Astrocyte of the spinal cord (primary cell): ENCODE measurements around the gene LGR5.
"Not testable (repeated sequence)": the region's sequence is repeated elsewhere in the genome, so short reads cannot be mapped to it uniquely, and the experiment has no call there.

Source experiments
- DNase-seq: peaks from one replicate; pipeline ENCODE4 v3.0.0; 2011; ENCODE audit warnings: low read depth, low spot score
- H3K4me3 ChIP-seq: 2 replicates; pipeline ENCODE4 v1.5.1; 2011; ENCODE audit warnings: low read depth, mild to moderate bottlenecking, low read length, moderate library complexity
- in situ Hi-C: cut with HindIII; loops from 2 replicates; pipeline ENCODE4 v1.10.0; 2017; ENCODE audit warnings: low sequenced_read_pairs
- TF ChIP-seq, protein P1 (sequence below): IDR thresholded peaks from 2 replicates; pipeline ENCODE4 v1.5.1; 2012; ENCODE audit warnings: low read depth, mild to moderate bottlenecking, low read length, inconsistent platforms

LGR5 gene

DNA sequence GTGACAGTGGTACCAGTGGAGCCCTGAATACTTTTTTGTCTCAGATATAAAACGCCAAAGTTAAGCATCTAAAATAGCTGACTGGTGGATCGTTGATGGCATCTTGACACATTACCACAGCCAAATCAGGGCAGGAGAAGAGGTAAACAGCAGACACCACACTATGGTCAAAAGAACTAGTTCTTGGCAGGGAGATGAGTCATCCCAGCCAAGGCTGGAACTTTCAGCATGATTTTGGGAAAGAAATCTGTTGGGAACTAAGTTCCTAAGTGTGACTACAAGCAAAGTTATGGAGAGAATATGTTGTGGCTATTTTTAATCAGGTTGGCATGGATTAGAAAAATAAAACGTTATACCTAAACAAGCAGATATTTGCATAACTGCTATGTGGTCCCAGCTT lies 36.9 kb downstream of the LGR5 start:
- in situ Hi-C loops = no loop called here
- H3K4me3 ChIP-seq = no peak overlapping the region
- TF ChIP-seq, protein P1, sequence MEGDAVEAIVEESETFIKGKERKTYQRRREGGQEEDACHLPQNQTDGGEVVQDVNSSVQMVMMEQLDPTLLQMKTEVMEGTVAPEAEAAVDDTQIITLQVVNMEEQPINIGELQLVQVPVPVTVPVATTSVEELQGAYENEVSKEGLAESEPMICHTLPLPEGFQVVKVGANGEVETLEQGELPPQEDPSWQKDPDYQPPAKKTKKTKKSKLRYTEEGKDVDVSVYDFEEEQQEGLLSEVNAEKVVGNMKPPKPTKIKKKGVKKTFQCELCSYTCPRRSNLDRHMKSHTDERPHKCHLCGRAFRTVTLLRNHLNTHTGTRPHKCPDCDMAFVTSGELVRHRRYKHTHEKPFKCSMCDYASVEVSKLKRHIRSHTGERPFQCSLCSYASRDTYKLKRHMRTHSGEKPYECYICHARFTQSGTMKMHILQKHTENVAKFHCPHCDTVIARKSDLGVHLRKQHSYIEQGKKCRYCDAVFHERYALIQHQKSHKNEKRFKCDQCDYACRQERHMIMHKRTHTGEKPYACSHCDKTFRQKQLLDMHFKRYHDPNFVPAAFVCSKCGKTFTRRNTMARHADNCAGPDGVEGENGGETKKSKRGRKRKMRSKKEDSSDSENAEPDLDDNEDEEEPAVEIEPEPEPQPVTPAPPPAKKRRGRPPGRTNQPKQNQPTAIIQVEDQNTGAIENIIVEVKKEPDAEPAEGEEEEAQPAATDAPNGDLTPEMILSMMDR = no peak
- DNase-seq = peak; percentile 83

DNA sequence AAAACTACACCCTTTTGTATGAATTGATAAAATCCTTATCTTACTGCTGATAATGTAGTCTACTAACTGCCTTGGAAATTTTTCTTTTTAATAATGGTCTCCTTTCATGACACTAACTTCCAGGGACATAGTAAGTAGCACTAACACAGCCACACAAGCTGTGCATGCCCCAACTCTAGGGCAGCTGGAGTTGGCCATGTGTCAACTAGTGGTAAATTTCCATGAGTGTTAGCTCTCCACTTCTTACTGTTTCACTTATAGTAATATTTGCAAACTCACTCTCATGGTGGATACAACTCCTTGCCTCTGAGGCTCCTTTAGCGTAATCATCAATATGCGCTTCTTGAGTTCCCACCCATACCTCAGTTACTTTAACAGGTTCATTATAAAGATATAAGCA lies 38.0 kb downstream of the LGR5 start:
- no peak for DNase-seq
- in situ Hi-C loops = no loop called here
- TF ChIP-seq, protein P1 = no peak
- no peak overlapping the region for H3K4me3 ChIP-seq

DNA sequence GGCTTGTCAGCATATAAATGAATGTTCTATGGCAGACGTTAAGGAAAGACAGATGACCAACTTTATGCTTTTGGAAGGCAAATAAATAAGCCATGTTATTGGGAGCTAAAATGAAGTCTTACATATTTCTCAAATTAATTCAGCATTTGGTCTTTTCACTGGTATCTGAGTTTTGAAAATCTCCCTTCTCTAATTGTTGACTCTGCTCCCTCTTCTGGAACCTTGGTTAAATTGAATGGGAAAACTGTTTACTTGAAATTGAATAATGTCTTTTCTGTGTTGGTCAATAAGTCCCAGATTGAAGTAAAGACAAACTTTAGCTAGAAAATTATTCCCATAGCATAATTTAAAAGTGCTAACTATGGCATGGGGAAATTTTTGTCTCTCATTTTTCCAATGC lies 38.7 kb downstream of the LGR5 start:
- in situ Hi-C loops = no loop called here
- TF ChIP-seq, protein P1 = no peak
- DNase-seq = no peak
- no peak overlapping the region for H3K4me3 ChIP-seq

DNA sequence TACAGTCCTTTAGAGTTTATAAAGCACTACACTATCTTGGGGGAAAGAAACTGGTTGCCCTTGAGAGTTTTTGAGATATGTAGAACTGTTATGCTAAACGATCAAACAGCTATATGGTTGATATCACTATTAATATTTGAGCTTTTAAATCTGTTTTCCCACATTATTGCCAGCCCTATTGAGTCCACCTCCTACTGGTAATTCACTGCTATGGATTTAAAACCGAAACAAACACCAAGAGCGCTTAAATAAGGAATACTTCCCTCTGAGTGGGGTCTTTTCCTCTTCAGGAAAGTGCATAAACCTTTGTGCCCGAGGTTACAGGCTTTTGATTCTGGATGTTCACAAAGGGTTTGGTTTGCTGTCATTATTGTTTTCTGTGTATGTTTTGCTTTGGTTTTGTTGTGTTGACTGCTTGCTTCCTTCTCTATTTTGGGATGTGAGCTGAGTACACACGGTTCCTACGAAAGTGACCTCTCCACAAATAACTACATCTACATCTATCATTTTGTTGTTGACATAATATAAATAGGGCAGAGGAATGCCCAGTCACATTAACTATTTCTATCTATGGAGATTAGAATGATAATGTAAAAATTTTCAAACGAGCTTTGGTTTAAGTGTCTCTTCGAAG lies 44.8 kb downstream of the LGR5 start:
- in situ Hi-C loops = no loop called here
- H3K4me3 ChIP-seq = no peak overlapping the region
- TF ChIP-seq, protein P1 = no peak
- DNase-seq = no peak

DNA sequence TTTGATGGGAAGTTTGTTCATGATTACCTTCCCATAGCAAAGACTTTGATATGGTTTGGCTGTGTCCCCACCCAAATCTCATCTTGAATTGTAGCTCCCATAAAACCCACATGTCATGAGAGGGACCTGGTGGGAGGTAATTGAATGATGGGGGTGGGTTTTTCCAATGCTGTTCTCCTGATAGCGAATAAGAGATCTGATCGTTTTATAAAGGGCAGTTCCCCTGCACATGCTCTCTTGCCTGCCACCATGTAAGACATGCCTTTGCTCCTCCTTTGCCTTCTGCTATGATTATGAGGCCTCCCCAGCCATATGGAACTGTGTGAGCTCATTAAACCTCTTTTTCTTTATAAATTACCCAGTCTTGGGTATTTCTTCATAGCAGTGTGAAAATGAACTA lies 51.2 kb downstream of the LGR5 start:
- DNase-seq, H3K4me3 ChIP-seq, in situ Hi-C loops: not testable (repeated sequence)

DNA sequence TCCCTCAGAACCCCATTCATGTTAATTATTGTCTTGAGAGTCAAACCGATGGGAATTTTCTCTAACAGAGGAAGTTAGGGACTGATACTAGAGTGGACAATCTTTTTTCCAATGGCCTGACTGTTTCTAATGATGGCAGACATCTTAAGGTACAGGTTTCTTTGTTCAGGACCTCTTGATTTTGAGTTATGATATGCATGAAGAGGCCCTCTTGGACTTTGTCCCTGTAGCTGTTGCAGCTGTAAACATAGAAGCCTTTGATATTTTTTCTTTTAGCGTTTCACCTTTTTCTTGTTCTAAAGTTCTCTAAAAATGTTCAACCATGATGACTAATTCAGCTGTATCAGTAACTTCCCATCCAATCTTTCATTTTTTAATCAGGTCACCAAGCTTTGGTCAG lies 53.0 kb downstream of the LGR5 start:
- in situ Hi-C loops = no loop called here
- H3K4me3 ChIP-seq = no peak overlapping the region
- TF ChIP-seq, protein P1 = no peak
- no peak for DNase-seq

DNA sequence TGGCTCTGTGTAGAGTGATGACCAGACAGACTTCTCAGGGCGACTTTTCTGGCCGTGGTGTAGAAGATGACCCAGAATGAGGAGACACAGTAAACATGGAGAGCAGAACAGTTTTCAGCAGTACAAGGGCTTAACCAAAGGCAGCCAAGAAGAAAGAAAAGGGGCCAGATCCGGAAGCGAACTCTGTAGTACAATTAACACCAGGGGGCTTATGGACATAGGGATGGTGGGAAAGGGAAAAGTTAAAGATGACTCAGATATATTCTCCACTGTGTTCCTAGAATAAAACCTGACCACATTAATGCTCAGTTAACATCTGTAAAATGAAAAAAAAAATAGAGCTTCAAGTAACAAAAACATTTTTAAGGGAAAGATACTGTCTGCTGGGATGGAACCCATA lies 60.2 kb downstream of the LGR5 start:
- TF ChIP-seq, protein P1 = no peak
- no peak for DNase-seq
- H3K4me3 ChIP-seq = no peak overlapping the region
- in situ Hi-C loops = no loop called here
